HG02981 (cell line): ENCODE data around the gene TRPC4AP.
"Not testable (repeated sequence)": the region's sequence is repeated elsewhere in the genome, so short reads cannot be mapped to it uniquely, and the experiment has no call there.

Experiments used
- ATAC-seq: cut with Tn5 transposase; IDR thresholded peaks from one replicate; pipeline ENCODE4 v1.9.1; 2021; ENCODE audit warnings: mild to moderate bottlenecking, moderate library complexity; ENCODE audit not compliant: unreplicated experiment

Gene TRPC4AP

GRCh38 chr20:35060168-35060567, 32.4 kb downstream of the TRPC4AP start:
- ATAC-seq = no peak

GRCh38 chr20:35059612-35060011, 33.0 kb downstream of the TRPC4AP start:
- no peak for ATAC-seq

DNA sequence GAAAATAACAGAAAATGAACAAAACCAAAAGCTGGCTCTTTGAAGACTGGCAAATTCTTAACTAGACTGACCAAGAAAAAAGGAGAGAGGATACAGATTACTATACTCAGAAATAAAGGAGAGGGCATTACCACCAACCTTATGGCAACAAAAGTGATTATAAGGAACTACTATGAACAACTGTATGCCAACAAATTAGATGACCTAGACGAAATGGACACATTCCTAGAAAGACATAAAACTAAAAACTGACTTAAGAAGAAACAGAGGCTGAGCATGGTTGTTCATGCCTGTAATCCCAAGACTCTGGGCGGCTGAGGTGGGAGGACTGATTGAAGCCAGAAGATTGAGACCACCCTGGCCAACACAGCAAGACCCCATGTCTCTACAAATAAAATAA, 33.5 kb downstream of the TRPC4AP start:
- no peak for ATAC-seq

- no peak for ATAC-seq
Measured at GRCh38 chr20:35055445-35056276, 36.9 kb downstream of the TRPC4AP start.

DNA sequence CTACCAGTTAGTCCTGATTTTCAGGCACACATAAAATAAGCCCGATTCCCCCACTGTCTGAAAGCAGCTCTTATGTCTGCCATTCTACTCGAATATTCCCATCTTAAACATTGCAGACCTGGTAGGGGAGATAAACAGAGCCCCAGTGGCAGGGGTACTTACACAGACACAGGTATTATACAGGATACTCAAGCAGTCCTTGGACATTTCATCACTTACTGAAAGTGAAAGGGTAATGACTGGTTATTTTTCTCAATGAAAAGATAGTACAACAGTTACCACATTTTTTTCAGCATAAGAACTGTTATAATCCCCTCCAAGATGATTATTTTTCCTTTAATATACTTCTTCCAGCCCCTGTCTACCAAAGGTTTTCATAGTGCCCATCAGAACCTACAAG, 37.8 kb downstream of the TRPC4AP start:
- no peak for ATAC-seq

GRCh38 chr20:35052616-35053015, 40.0 kb downstream of the TRPC4AP start:
- not testable (repeated sequence) for ATAC-seq

- no peak for ATAC-seq
Measured at GRCh38 chr20:35049776-35050352, 42.7 kb downstream of the TRPC4AP start.

- no peak for ATAC-seq
Measured at GRCh38 chr20:35048739-35049138, 43.9 kb downstream of the TRPC4AP start.

DNA sequence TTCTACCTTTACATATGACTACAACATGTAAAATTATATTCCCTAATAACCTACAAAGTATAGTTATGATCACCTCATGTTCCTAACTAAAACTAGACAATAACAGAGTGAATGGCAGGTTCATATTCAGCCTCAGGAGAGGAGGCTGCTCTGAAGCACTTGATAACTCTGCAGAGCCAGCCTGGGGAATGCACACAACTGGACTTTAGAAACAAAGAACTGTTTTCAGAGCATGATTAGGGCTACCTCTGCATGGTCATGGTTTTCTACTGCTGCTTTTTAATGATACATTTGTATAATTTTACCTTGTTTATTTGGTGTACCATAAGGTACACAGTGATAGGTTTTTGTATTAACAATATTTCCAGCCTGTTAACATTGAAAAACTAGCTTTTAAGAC, 50.3 kb downstream of the TRPC4AP start:
- no peak for ATAC-seq

GRCh38 chr20:35040646-35041045, 52.0 kb downstream of the TRPC4AP start:
- ATAC-seq = no peak

DNA sequence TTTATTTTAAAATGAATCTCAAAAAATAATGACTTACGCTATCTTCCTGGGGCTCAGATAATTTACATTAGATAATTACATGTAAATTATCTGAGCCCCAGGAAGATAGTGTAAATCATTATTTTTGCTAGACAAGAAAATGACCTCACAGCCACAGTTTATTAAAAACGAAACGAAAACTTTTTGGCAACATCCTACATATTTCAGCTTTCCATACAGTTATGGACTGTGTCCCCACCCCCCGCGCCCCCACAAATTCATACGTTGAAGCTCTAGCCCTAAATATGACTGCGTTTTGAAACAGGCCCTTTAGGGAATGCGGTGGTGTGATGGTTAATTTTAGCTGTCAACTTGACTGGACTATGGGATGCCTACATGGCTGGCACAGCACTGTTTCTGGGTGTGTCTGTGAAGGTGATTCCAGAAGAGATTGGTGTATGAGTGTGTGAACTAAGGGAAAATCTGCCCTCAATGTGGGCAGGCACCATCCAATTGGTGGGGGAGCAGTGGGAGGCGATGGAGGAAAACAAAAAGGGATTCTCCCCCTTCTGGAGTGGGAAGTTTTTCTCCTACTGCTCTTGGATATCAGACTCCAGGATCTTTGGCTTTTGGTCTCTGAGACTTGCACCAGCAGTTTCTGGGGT, 52.6 kb downstream of the TRPC4AP start:
- ATAC-seq = no peak

DNA sequence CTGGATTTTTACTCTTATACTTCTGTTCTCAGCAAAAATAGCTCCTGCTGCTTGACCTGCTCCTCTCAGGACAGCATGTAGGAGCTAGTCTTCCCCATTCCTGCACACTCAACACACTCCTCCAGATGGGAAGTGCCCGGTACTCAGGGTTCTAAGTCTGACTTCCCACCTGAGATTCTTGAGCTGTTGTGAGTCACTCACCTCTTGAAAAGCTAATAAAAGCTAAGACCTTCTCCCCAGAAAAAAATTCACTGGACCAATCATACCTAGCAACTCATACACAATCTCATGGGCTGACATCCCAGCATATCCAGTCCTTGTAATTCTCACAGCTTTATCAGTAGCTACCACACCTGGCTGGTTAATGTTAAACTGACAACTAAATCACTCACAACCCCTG, 53.5 kb downstream of the TRPC4AP start:
- no peak for ATAC-seq

- no peak for ATAC-seq
Measured at GRCh38 chr20:35034145-35034544, 58.5 kb downstream of the TRPC4AP start.

- ATAC-seq = no peak
Measured at GRCh38 chr20:35030136-35030535, 62.5 kb downstream of the TRPC4AP start.

DNA sequence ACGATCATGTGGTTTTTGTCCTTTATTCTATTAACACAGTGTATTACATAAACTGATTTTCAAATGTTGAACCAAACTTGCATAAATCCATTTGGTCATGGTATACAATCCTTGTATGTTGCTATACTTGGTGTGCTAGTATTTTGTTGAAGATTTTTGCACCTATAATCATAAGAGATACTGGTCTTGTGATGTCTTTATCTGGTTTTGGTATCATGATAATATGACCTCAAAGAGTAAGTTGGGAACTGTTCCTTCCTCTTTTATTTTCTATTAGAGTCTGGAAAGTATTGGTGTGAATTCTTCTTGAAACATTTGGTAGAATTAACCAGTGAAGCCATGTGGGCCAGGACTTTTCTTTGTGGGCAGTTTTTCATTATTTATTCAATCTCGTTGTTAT, 65.3 kb downstream of the TRPC4AP start:
- ATAC-seq = no peak

GRCh38 chr20:35025116-35025515, 67.5 kb downstream of the TRPC4AP start:
- ATAC-seq = no peak

- ATAC-seq = no peak
Measured at GRCh38 chr20:35023624-35024023, 69.0 kb downstream of the TRPC4AP start.

DNA sequence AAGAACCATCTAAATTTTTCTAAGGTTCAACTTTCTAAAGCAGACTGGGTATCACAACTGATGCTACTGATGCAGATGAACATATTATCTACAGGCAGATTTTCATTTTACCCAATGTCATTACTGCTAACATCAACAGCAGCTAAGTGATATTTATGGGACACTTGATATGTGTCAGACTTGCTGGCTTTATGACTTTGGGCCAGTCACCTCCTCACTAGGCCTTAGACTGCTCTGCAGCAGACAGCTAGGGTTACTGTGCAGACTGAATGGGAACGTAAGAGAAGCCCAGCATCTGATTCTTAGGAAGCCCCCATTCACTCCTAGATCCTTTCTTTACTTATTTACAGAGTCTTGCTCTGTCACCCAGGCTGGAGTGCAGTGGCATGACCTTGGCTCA, 70.8 kb downstream of the TRPC4AP start:
- no peak for ATAC-seq

GRCh38 chr20:35021063-35021462, 71.5 kb downstream of the TRPC4AP start:
- no peak for ATAC-seq

DNA sequence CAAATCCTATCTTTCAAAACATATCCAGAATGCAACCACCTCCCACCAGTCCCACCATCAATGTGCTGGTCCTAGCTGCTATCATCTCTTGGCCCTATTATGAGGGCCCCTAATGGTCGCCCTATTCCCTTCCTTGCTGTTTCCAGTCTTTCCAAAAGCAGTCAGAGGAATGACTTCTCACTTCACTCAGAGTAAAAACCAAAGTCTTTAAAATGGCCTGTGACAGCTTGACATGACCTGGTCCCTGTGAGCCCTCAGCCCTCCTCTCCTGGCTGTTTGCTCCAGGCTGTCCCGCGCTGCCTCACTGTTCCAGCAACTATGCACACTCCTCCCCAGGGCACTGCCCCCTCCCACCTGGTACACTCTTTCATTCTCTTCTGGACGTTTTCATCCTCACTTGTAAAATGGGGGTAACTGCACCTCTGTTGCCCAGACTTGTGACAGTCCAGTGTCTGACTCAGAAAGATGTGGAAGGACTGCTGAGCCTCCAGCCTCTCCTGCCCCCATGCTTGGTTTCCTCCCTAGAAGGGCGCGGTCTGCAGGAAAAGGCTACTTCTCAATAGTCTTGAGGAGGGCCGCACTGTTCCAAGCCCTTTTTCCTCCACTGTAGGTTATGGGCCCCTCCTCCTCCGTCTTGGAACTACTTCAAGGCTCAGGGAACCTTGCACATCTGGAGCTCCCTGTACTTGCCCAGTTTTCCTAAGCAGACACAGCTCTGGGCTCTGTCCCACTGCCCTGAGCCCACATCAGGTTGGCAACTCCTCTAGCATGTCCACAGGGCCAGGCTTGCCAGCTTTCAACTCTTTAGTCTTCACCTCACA, 72.3 kb downstream of the TRPC4AP start:
- no peak for ATAC-seq
